GM12801 (cell line): ENCODE data around the gene SLC27A6.

Source experiments
- CTCF ChIP-seq: IDR thresholded peaks from one replicate; pipeline ENCODE4 v1.5.1; 2011; ENCODE audit warnings: control low read depth; ENCODE audit not compliant: insufficient read length; ENCODE audit errors: extremely low read depth

Gene SLC27A6

GRCh38 chr5:129080766-129081165 lies 115.5 kb downstream of the SLC27A6 start:
- TF ChIP-seq CTCF, result no peak

GRCh38 chr5:129082225-129083136 lies 117.2 kb downstream of the SLC27A6 start:
- no peak for TF ChIP-seq CTCF
